HG03135 (cell line): ENCODE results near the gene PCDHB13.

ENCODE experiments used
- ATAC-seq: cut with Tn5 transposase; IDR thresholded peaks from one replicate; pipeline ENCODE4 v1.9.1; 2021; ENCODE audit warnings: mild to moderate bottlenecking, moderate library complexity; ENCODE audit not compliant: unreplicated experiment

The PCDHB13 gene

DNA sequence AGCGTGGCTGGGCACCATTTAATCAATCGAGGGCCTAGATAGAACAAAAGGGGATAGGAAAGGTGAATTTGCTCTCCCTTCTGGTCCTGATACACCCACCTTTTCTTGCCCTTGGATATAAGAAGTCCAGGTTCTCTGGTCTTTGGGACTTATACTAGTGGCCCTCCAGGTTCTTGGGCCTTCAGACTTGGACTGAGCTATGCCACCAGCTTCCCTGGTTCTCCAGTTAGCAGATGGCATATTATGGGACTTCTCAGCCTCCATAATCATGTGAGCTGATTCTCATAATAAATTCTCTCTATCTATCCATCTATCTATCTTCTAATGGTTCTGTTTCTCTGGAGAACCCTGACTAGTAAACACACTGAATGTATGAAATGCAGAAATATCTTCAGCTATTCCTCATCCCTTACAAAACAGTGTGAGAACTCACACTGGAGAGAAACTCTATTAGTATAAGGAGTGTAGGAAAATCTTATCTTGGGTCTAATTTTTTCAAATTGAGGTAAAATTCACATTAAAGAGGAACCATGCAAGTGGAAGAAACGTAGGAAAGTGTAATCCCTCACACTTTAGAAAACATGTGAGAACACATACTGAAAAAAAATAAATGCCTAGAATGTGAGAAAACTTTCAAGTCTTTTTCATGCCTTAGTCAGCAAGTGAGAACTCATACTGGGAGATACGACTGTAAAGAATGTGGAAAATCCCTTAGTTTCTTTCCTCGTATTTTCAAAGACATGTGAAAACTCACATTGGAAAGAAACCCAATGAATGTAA lies 46.9 kb downstream of the PCDHB13 start:
- no peak for ATAC-seq

DNA sequence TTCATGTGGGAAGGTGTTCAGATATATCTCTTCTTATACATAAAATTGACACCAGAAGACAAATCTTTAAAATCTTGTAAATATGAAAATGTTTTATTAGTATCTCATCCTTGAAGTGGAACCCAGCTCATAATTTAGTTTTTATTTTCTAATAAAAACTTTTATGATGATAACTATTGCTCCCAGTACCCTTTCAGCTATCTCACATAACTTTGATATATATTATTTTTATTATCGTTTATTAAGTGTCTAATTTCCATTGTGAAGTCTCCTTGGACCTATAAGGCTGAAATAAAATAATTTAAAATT lies 47.5 kb downstream of the PCDHB13 start:
- ATAC-seq, result no peak
